Measurements from ENCODE around the gene USP22.
"Not testable (repeated sequence)": the region's sequence is repeated elsewhere in the genome, so short reads cannot be mapped to it uniquely, and the experiment has no call there.

Gene USP22

GRCh38 chr17:20992416-20992815 is 50.4 kb downstream of the USP22 start:
- Mint-ChIP-seq H3K4me3 (no peak overlapping the region), H3K27ac (no peak overlapping the region), H3K27me3 (no peaks in the 10 kb centered on the region), H3K9me3 (no peaks in the 10 kb centered on the region), H3K4me1 (peaks cover 7% of the 10 kb centered on the region), H3K36me3 (no peaks in the 10 kb centered on the region)

GRCh38 chr17:20991276-20992037 is 51.4 kb downstream of the USP22 start:
- Mint-ChIP-seq H3K27ac (no peak overlapping the region), H3K9me3 (no peaks in the 10 kb centered on the region), H3K36me3 (no peaks in the 10 kb centered on the region), H3K4me3 (no peak overlapping the region), H3K4me1 (peaks cover 7% of the 10 kb centered on the region), H3K27me3 (no peaks in the 10 kb centered on the region)

- no peak overlapping the region for H3K4me3 Mint-ChIP-seq
- peaks cover 7% of the 10 kb centered on the region for H3K4me1 Mint-ChIP-seq
- no peaks in the 10 kb centered on the region for H3K27me3 Mint-ChIP-seq
- no peaks in the 10 kb centered on the region for H3K36me3 Mint-ChIP-seq
- no peaks in the 10 kb centered on the region for H3K9me3 Mint-ChIP-seq
- no peak overlapping the region for H3K27ac Mint-ChIP-seq
Measured at GRCh38 chr17:20989991-20990855, 52.6 kb downstream of the USP22 start.

- H3K36me3 Mint-ChIP-seq, result no peaks in the 10 kb centered on the region
- no peak overlapping the region for H3K4me3 Mint-ChIP-seq
- H3K27ac Mint-ChIP-seq, result no peak overlapping the region
- H3K9me3 Mint-ChIP-seq, result no peaks in the 10 kb centered on the region
- H3K27me3 Mint-ChIP-seq, result no peaks in the 10 kb centered on the region
- H3K4me1 Mint-ChIP-seq, result peaks cover 7% of the 10 kb centered on the region
Measured at GRCh38 chr17:20989481-20989880, 53.3 kb downstream of the USP22 start.

GRCh38 chr17:20988896-20989295 is 53.9 kb downstream of the USP22 start:
- no peak overlapping the region for H3K27ac Mint-ChIP-seq
- H3K36me3 Mint-ChIP-seq, result no peaks in the 10 kb centered on the region
- H3K4me1 Mint-ChIP-seq, result peaks cover 7% of the 10 kb centered on the region
- H3K9me3 Mint-ChIP-seq, result no peaks in the 10 kb centered on the region
- H3K4me3 Mint-ChIP-seq, result no peak overlapping the region
- no peaks in the 10 kb centered on the region for H3K27me3 Mint-ChIP-seq

- Mint-ChIP-seq H3K4me3 (no peak overlapping the region), H3K36me3 (no peaks in the 10 kb centered on the region), H3K27ac (no peak overlapping the region), H3K9me3 (no peaks in the 10 kb centered on the region), H3K27me3 (no peaks in the 10 kb centered on the region), H3K4me1 (peaks cover 4% of the 10 kb centered on the region)
Measured at GRCh38 chr17:20988001-20988636, 54.7 kb downstream of the USP22 start.

- Mint-ChIP-seq H3K36me3 (no peaks in the 10 kb centered on the region), H3K27me3 (no peaks in the 10 kb centered on the region), H3K4me1 (no peaks in the 10 kb centered on the region), H3K9me3 (no peaks in the 10 kb centered on the region), H3K27ac (no peak overlapping the region), H3K4me3 (no peak overlapping the region)
Measured at GRCh38 chr17:20987511-20987910, 55.3 kb downstream of the USP22 start.

- Mint-ChIP-seq H3K4me3 (no peak overlapping the region), H3K9me3 (no peaks in the 10 kb centered on the region), H3K4me1 (no peaks in the 10 kb centered on the region), H3K36me3 (no peaks in the 10 kb centered on the region), H3K27ac (no peak overlapping the region), H3K27me3 (no peaks in the 10 kb centered on the region)
Measured at GRCh38 chr17:20986767-20987510, 55.9 kb downstream of the USP22 start.

- H3K4me3 Mint-ChIP-seq, result no peak overlapping the region
- no peaks in the 10 kb centered on the region for H3K36me3 Mint-ChIP-seq
- peaks cover 1% of the 10 kb centered on the region for H3K27me3 Mint-ChIP-seq
- H3K4me1 Mint-ChIP-seq, result no peaks in the 10 kb centered on the region
- no peak overlapping the region for H3K27ac Mint-ChIP-seq
- H3K9me3 Mint-ChIP-seq, result no peaks in the 10 kb centered on the region
Measured at GRCh38 chr17:20983359-20983637, 59.5 kb downstream of the USP22 start.

GRCh38 chr17:20982589-20983358 is 60.0 kb downstream of the USP22 start:
- H3K4me1 Mint-ChIP-seq, result no peaks in the 10 kb centered on the region
- peaks cover 1% of the 10 kb centered on the region for H3K27me3 Mint-ChIP-seq
- no peaks in the 10 kb centered on the region for H3K9me3 Mint-ChIP-seq
- H3K4me3 Mint-ChIP-seq, result no peak overlapping the region
- no peaks in the 10 kb centered on the region for H3K36me3 Mint-ChIP-seq
- no peak overlapping the region for H3K27ac Mint-ChIP-seq

- Mint-ChIP-seq H3K9me3 (no peaks in the 10 kb centered on the region), H3K4me1 (no peaks in the 10 kb centered on the region), H3K27me3 (peaks cover 1% of the 10 kb centered on the region), H3K27ac (no peak overlapping the region), H3K36me3 (no peaks in the 10 kb centered on the region), H3K4me3 (no peak overlapping the region)
Measured at GRCh38 chr17:20981046-20981920, 61.5 kb downstream of the USP22 start.

- no peaks in the 10 kb centered on the region for H3K4me1 Mint-ChIP-seq
- peaks cover 1% of the 10 kb centered on the region for H3K27me3 Mint-ChIP-seq
- H3K4me3 Mint-ChIP-seq, result no peak overlapping the region
- no peaks in the 10 kb centered on the region for H3K36me3 Mint-ChIP-seq
- no peak overlapping the region for H3K27ac Mint-ChIP-seq
- no peaks in the 10 kb centered on the region for H3K9me3 Mint-ChIP-seq
Measured at GRCh38 chr17:20979792-20980083, 63.1 kb downstream of the USP22 start.

- H3K27me3 Mint-ChIP-seq, H3K27ac Mint-ChIP-seq, H3K4me1 Mint-ChIP-seq: not testable (repeated sequence)
Measured at GRCh38 chr17:20979007-20979791, 63.6 kb downstream of the USP22 start.

More at GRCh38 chr17:20979007-20979791, 63.6 kb downstream of the USP22 start:
- not testable (repeated sequence) for H3K4me3 Mint-ChIP-seq, H3K9me3 Mint-ChIP-seq, H3K36me3 Mint-ChIP-seq

Data from activated naive CD4-positive, alpha-beta T cell treated with anti-CD3 and anti-CD28 coated beads, Interleukin-2, amount 50 U/mL, for 24 hours (primary cell).